K562 (cell line): Measurements from ENCODE around the gene ZNF148. TPM values are rescaled to one million over a fixed set of nuclear protein-coding genes. Genes with fewer than 3 reads are reported as not detected.

Experiments used
- ARID2 ChIP-seq: fragments of 450-650 bp; IDR thresholded peaks from 2 replicates; pipeline ENCODE4 v1.6.1; 2017; ENCODE audit warnings: antibody characterized with exemption, mild to moderate bottlenecking
- CEBPB ChIP-seq: fragments of 450-650 bp; IDR thresholded peaks from 2 replicates; pipeline ENCODE4 v1.6.1; 2016; ENCODE audit warnings: missing genetic modification characterization, missing compliant biosample characterization
- PCBP1 ChIP-seq: fragments of 200-400 bp; formaldehyde crosslinking; IDR thresholded peaks from 2 replicates; pipeline ENCODE4 v1.6.1; 2018; ENCODE audit warnings: mild to moderate bottlenecking, low read depth, low read length; ENCODE audit not compliant: poor library complexity, severe bottlenecking
- RBFOX2 ChIP-seq: fragments of 200-400 bp; formaldehyde crosslinking; IDR thresholded peaks from 2 replicates; pipeline ENCODE4 v1.6.1; 2017; ENCODE audit warnings: low read depth, mild to moderate bottlenecking, low read length, moderate library complexity
- STAT5B ChIP-seq: fragments of 250-450 bp; sonication (Bioruptor Pico); IDR thresholded peaks from 2 replicates; pipeline ENCODE4 v1.8.0; 2021; ENCODE audit warnings: mild to moderate bottlenecking, inconsistent platforms
- ZNF311 ChIP-seq: fragments of 250-450 bp; sonication (Bioruptor Pico); IDR thresholded peaks from 2 replicates; pipeline ENCODE4 v1.4.0; 2020; ENCODE audit warnings: mild to moderate bottlenecking, moderate library complexity
- ZNF324 ChIP-seq: fragments of 250-450 bp; sonication (Bioruptor Pico); IDR thresholded peaks from 2 replicates; pipeline ENCODE4 v1.4.0; 2020; ENCODE audit warnings: mild to moderate bottlenecking
- ZNF347 ChIP-seq: fragments of 450-650 bp; formaldehyde crosslinking; IDR thresholded peaks from 2 replicates; pipeline ENCODE4 v1.4.0; 2020; ENCODE audit warnings: low read depth, mild to moderate bottlenecking, moderate library complexity
- polyA plus RNA-seq, 8 experiments: library from polyadenylated mRNA; depleted of rRNA in 4 of 8; stranded (reverse) in 5 of 8; unstranded in 3 of 8; fragments of >200 nt; fragmentation: Nextera tagmentation in 2 of 8; fragmentation: Illumina TruSeq in 1 of 8; extraction: Ambion mirVana in 2 of 8; extraction: Trizol in 1 of 8; gene quantifications; 2 replicates each; pipeline versions ENCODE4 v1.2.1 to v1.2.3, GENCODE V29; 2011 to 2014; ENCODE audit warnings: inconsistent platforms in 1 of 8, missing spikeins in 1 of 8
- total RNA-seq, 7 experiments: library from RNA; depleted of rRNA in 6 of 7; stranded (reverse); fragments of >200 nt in 6 of 7; fragmentation: Illumina TruSeq in 2 of 7; extraction: Trizol in 2 of 7; gene quantifications; 2 replicates each; pipeline versions ENCODE4 v1.2.1 to v1.2.3, GENCODE V29; 2011 to 2021; ENCODE audit warnings: low replicate concordance in 1 of 7
- TF ChIP-seq, protein P1 (sequence below): fragments of 250-450 bp; sonication (Bioruptor Pico); IDR thresholded peaks from 2 replicates; pipeline ENCODE4 v1.8.0; 2021; ENCODE audit warnings: moderate library complexity, mild to moderate bottlenecking, inconsistent platforms
- TF ChIP-seq, protein P2 (sequence below): sonication (generic); formaldehyde crosslinking; IDR thresholded peaks from 2 replicates; pipeline ENCODE4 v1.8.0; 2022; ENCODE audit warnings: mild to moderate bottlenecking, missing genetic modification reagents, borderline replicate concordance
- TF ChIP-seq, protein P3 (sequence below): fragments of 450-650 bp; IDR thresholded peaks from 2 replicates; pipeline ENCODE4 v1.6.1; 2016; ENCODE audit warnings: mild to moderate bottlenecking, moderate library complexity

ZNF148 gene
- total and polyA plus RNA-seq, 9 of the 15 experiments (the other 6 are each of a cell fraction or from before 2014, with no cell fraction given), result 2.7 to 15.1 (median 8.3) TPM

DNA sequence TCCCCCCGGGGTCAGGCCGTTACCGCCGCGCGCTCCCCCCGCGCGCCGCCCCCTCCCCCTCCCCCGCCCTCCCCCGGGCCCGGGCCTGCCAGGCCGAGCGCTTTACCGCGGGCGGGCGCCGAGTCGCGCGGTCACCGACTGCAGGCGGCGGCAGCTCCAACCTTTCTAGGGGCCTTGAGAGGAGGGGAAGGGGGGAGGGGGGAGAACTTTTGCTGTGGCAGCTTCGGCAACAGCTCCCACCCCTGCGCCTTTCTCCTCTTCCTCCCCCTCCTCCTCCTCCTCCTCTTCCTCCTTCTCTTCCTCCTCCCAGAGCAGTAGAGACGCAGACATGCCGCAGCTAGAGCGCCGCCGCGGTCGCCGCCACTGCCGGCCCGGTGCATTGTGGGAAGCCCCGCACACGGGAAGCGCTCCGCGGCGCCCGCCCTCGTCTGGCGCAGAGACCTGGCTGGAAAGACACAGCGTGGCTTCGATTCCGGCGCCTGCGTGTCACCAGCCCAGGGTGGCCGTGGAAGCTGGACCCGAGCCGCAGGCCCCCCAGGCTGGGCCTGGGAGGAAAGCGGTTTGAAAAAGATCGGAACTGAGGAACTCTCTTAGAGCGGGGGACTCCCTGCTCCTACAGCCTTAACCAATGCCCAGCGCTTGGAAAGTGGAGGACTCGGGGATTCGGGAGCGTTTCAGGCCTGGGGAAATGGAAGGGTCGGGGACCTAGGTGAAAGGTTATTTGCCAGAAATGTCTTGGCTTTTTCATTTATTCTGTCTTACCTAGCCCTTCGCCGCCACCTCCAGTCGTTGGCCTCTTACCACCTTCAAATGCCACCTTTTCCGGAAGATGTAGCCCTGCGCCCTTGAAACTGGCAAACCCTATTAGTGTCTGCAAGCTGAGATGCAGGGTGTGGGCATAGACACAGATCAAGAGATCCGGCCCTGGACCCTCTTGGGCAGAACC, at the start of gene ZNF148 (continued):
- TF ChIP-seq, protein P1, sequence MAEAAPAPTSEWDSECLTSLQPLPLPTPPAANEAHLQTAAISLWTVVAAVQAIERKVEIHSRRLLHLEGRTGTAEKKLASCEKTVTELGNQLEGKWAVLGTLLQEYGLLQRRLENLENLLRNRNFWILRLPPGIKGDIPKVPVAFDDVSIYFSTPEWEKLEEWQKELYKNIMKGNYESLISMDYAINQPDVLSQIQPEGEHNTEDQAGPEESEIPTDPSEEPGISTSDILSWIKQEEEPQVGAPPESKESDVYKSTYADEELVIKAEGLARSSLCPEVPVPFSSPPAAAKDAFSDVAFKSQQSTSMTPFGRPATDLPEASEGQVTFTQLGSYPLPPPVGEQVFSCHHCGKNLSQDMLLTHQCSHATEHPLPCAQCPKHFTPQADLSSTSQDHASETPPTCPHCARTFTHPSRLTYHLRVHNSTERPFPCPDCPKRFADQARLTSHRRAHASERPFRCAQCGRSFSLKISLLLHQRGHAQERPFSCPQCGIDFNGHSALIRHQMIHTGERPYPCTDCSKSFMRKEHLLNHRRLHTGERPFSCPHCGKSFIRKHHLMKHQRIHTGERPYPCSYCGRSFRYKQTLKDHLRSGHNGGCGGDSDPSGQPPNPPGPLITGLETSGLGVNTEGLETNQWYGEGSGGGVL, result no peak
- TF ChIP-seq ZNF324 (CRISPR knock-in tag) (no peak), ZNF347 (no peak), PCBP1 (peak; percentile 85), STAT5B (CRISPR knock-in tag) (no peak), ZNF311 (CRISPR knock-in tag) (no peak), CEBPB (tag) (no peak), ARID2 (no peak), RBFOX2 (peak; percentile 97)
- TF ChIP-seq, protein P2, sequence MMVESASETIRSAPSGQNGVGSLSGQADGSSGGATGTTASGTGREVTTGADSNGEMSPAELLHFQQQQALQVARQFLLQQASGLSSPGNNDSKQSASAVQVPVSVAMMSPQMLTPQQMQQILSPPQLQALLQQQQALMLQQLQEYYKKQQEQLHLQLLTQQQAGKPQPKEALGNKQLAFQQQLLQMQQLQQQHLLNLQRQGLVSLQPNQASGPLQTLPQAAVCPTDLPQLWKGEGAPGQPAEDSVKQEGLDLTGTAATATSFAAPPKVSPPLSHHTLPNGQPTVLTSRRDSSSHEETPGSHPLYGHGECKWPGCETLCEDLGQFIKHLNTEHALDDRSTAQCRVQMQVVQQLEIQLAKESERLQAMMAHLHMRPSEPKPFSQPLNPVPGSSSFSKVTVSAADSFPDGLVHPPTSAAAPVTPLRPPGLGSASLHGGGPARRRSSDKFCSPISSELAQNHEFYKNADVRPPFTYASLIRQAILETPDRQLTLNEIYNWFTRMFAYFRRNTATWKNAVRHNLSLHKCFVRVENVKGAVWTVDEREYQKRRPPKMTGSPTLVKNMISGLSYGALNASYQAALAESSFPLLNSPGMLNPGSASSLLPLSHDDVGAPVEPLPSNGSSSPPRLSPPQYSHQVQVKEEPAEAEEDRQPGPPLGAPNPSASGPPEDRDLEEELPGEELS (CRISPR knock-in tag), result no peak
- TF ChIP-seq, protein P3, sequence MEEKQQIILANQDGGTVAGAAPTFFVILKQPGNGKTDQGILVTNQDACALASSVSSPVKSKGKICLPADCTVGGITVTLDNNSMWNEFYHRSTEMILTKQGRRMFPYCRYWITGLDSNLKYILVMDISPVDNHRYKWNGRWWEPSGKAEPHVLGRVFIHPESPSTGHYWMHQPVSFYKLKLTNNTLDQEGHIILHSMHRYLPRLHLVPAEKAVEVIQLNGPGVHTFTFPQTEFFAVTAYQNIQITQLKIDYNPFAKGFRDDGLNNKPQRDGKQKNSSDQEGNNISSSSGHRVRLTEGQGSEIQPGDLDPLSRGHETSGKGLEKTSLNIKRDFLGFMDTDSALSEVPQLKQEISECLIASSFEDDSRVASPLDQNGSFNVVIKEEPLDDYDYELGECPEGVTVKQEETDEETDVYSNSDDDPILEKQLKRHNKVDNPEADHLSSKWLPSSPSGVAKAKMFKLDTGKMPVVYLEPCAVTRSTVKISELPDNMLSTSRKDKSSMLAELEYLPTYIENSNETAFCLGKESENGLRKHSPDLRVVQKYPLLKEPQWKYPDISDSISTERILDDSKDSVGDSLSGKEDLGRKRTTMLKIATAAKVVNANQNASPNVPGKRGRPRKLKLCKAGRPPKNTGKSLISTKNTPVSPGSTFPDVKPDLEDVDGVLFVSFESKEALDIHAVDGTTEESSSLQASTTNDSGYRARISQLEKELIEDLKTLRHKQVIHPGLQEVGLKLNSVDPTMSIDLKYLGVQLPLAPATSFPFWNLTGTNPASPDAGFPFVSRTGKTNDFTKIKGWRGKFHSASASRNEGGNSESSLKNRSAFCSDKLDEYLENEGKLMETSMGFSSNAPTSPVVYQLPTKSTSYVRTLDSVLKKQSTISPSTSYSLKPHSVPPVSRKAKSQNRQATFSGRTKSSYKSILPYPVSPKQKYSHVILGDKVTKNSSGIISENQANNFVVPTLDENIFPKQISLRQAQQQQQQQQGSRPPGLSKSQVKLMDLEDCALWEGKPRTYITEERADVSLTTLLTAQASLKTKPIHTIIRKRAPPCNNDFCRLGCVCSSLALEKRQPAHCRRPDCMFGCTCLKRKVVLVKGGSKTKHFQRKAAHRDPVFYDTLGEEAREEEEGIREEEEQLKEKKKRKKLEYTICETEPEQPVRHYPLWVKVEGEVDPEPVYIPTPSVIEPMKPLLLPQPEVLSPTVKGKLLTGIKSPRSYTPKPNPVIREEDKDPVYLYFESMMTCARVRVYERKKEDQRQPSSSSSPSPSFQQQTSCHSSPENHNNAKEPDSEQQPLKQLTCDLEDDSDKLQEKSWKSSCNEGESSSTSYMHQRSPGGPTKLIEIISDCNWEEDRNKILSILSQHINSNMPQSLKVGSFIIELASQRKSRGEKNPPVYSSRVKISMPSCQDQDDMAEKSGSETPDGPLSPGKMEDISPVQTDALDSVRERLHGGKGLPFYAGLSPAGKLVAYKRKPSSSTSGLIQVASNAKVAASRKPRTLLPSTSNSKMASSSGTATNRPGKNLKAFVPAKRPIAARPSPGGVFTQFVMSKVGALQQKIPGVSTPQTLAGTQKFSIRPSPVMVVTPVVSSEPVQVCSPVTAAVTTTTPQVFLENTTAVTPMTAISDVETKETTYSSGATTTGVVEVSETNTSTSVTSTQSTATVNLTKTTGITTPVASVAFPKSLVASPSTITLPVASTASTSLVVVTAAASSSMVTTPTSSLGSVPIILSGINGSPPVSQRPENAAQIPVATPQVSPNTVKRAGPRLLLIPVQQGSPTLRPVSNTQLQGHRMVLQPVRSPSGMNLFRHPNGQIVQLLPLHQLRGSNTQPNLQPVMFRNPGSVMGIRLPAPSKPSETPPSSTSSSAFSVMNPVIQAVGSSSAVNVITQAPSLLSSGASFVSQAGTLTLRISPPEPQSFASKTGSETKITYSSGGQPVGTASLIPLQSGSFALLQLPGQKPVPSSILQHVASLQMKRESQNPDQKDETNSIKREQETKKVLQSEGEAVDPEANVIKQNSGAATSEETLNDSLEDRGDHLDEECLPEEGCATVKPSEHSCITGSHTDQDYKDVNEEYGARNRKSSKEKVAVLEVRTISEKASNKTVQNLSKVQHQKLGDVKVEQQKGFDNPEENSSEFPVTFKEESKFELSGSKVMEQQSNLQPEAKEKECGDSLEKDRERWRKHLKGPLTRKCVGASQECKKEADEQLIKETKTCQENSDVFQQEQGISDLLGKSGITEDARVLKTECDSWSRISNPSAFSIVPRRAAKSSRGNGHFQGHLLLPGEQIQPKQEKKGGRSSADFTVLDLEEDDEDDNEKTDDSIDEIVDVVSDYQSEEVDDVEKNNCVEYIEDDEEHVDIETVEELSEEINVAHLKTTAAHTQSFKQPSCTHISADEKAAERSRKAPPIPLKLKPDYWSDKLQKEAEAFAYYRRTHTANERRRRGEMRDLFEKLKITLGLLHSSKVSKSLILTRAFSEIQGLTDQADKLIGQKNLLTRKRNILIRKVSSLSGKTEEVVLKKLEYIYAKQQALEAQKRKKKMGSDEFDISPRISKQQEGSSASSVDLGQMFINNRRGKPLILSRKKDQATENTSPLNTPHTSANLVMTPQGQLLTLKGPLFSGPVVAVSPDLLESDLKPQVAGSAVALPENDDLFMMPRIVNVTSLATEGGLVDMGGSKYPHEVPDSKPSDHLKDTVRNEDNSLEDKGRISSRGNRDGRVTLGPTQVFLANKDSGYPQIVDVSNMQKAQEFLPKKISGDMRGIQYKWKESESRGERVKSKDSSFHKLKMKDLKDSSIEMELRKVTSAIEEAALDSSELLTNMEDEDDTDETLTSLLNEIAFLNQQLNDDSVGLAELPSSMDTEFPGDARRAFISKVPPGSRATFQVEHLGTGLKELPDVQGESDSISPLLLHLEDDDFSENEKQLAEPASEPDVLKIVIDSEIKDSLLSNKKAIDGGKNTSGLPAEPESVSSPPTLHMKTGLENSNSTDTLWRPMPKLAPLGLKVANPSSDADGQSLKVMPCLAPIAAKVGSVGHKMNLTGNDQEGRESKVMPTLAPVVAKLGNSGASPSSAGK, result 0 out of 2 replicates have a peak, but pooled peaks have one; percentile 21
